HepG2 (cell line): ENCODE measurements around the gene RHOV. TPM values are rescaled to one million over a fixed set of nuclear protein-coding genes. Genes with fewer than 3 reads are reported as not detected.
A peak's percentile ranks its signal among the peaks of the same experiment; 100 is the strongest.

Source experiments
- ADNP ChIP-seq: sonication (generic); formaldehyde crosslinking; IDR thresholded peaks from 2 replicates; pipeline ENCODE4 v1.4.0; 2020; ENCODE audit warnings: missing genetic modification reagents
- BHLHE40 ChIP-seq: IDR thresholded peaks from 2 replicates; pipeline ENCODE4 v1.6.1; 2011; ENCODE audit warnings: low read length, improper control_type of control experiment
- CC2D1A ChIP-seq: sonication (generic); formaldehyde crosslinking; IDR thresholded peaks from 2 replicates; pipeline ENCODE4 v1.8.1; 2023; ENCODE audit warnings: mild to moderate bottlenecking, missing genetic modification reagents
- CHD2 ChIP-seq: IDR thresholded peaks from 2 replicates; pipeline ENCODE4 v1.6.1; 2011; ENCODE audit warnings: low read depth, low read length, improper control_type of control experiment
- EEA1 ChIP-seq: sonication (generic); formaldehyde crosslinking; IDR thresholded peaks from 2 replicates; pipeline ENCODE4 v1.5.1; 2020; ENCODE audit warnings: mild to moderate bottlenecking, missing genetic modification reagents, borderline replicate concordance
- EED ChIP-seq: sonication (generic); formaldehyde crosslinking; IDR thresholded peaks from 2 replicates; pipeline ENCODE4 v1.5.0; 2020; ENCODE audit warnings: mild to moderate bottlenecking, missing genetic modification reagents
- EP300 ChIP-seq, 3 experiments: sonication (generic) in 1 of 3; formaldehyde crosslinking in 1 of 3; IDR thresholded peaks; 2 replicates each; pipeline versions ENCODE4 v1.5.1 to v1.6.1; 2011 to 2020; ENCODE audit warnings: low read depth in 2 of 3, low read length in 2 of 3, borderline replicate concordance in 1 of 3, improper control_type of control experiment in 1 of 3, mild to moderate bottlenecking in 1 of 3, missing genetic modification reagents in 1 of 3, moderate library complexity in 1 of 3
- HOXA3 ChIP-seq: sonication (generic); formaldehyde crosslinking; IDR thresholded peaks from 2 replicates; pipeline ENCODE4 v1.5.0; 2020; ENCODE audit warnings: missing genetic modification reagents
- ISL2 ChIP-seq: sonication (generic); formaldehyde crosslinking; IDR thresholded peaks from 2 replicates; pipeline ENCODE4 v1.5.0; 2020; ENCODE audit warnings: missing genetic modification reagents
- KLF6 ChIP-seq: IDR thresholded peaks from 2 replicates; pipeline ENCODE4 v1.8.0; 2016; ENCODE audit warnings: missing biosample characterization, missing genetic modification reagents
- NPAS2 ChIP-seq: sonication (generic); formaldehyde crosslinking; IDR thresholded peaks from 2 replicates; pipeline ENCODE4 v1.8.0; 2022; ENCODE audit warnings: mild to moderate bottlenecking, missing genetic modification reagents, borderline replicate concordance
- NRL ChIP-seq: sonication (generic); formaldehyde crosslinking; IDR thresholded peaks from 2 replicates; pipeline ENCODE4 v1.5.0; 2020; ENCODE audit warnings: missing genetic modification reagents, mild to moderate bottlenecking, moderate library complexity, borderline replicate concordance
- SETDB1 ChIP-seq: sonication (generic); formaldehyde crosslinking; IDR thresholded peaks from 2 replicates; pipeline ENCODE4 v1.5.1; 2020; ENCODE audit warnings: missing genetic modification reagents, mild to moderate bottlenecking, borderline replicate concordance
- SMARCE1 ChIP-seq: fragments of 450-650 bp; IDR thresholded peaks from 2 replicates; pipeline ENCODE4 v1.6.1; 2017; ENCODE audit warnings: borderline replicate concordance
- ZNF382 ChIP-seq: sonication (generic); formaldehyde crosslinking; IDR thresholded peaks from 2 replicates; pipeline ENCODE4 v1.5.0; 2020; ENCODE audit warnings: missing genetic modification reagents, mild to moderate bottlenecking, borderline replicate concordance
- ZNF460 ChIP-seq: sonication (generic); formaldehyde crosslinking; IDR thresholded peaks from 2 replicates; pipeline ENCODE4 v1.5.1; 2020; ENCODE audit warnings: missing genetic modification reagents, mild to moderate bottlenecking, borderline replicate concordance
- ZNF780A ChIP-seq: sonication (generic); formaldehyde crosslinking; IDR thresholded peaks from 2 replicates; pipeline ENCODE4 v1.8.0; 2022; ENCODE audit warnings: mild to moderate bottlenecking, missing genetic modification reagents, moderate library complexity
- polyA plus RNA-seq, 8 experiments: library from polyadenylated mRNA; depleted of rRNA in 3 of 8; stranded (reverse) in 7 of 8; unstranded in 1 of 8; fragments of >200 nt; fragmentation: Illumina TruSeq in 4 of 8; extraction: Trizol in 4 of 8; gene quantifications; 2 replicates each; pipeline versions ENCODE4 v1.2.1 to v1.2.3, GENCODE V29; 2011 to 2016; ENCODE audit warnings: low read depth in 4 of 8, missing spikeins in 1 of 8, mixed read lengths in 1 of 8; ENCODE audit not compliant: insufficient read depth in 1 of 8
- total RNA-seq, 5 experiments: library from RNA; depleted of rRNA; stranded (reverse); fragments of >200 nt; fragmentation: Illumina TruSeq; extraction: Trizol; gene quantifications; 2 replicates each; pipeline ENCODE4 v1.2.3, GENCODE V29; 2016; ENCODE audit warnings: low read depth in 1 of 5
- TF ChIP-seq, protein P1 (sequence below): sonication (generic); formaldehyde crosslinking; IDR thresholded peaks from 2 replicates; pipeline ENCODE4 v1.5.1; 2020; ENCODE audit warnings: mild to moderate bottlenecking, missing genetic modification reagents, moderate library complexity
- TF ChIP-seq, protein P2 (sequence below): sonication (generic); formaldehyde crosslinking; IDR thresholded peaks from 2 replicates; pipeline ENCODE4 v1.5.0; 2020; ENCODE audit warnings: missing genetic modification reagents
- TF ChIP-seq, protein P3 (sequence below), 2 experiments: fragments of 450-650 bp in 1 of 2; sonication (generic) in 1 of 2; formaldehyde crosslinking; IDR thresholded peaks; 2 replicates each; pipeline versions ENCODE4 v1.5.0 to v1.8.0; 2020 to 2022; ENCODE audit warnings: mild to moderate bottlenecking in 1 of 2, missing genetic modification reagents in 1 of 2
- TF ChIP-seq, protein P4 (sequence below): IDR thresholded peaks from 2 replicates; pipeline ENCODE4 v1.6.1; 2012; ENCODE audit warnings: inconsistent platforms
- TF ChIP-seq, protein P5 (sequence below): sonication (generic); formaldehyde crosslinking; IDR thresholded peaks from 2 replicates; pipeline ENCODE4 v1.4.0; 2020; ENCODE audit warnings: missing genetic modification reagents

Gene RHOV
- total and polyA plus RNA-seq, 2 of the 13 experiments (the other 11 are each of a cell fraction or from before 2014, with no cell fraction given) = 0.17 to 0.18 TPM

DNA sequence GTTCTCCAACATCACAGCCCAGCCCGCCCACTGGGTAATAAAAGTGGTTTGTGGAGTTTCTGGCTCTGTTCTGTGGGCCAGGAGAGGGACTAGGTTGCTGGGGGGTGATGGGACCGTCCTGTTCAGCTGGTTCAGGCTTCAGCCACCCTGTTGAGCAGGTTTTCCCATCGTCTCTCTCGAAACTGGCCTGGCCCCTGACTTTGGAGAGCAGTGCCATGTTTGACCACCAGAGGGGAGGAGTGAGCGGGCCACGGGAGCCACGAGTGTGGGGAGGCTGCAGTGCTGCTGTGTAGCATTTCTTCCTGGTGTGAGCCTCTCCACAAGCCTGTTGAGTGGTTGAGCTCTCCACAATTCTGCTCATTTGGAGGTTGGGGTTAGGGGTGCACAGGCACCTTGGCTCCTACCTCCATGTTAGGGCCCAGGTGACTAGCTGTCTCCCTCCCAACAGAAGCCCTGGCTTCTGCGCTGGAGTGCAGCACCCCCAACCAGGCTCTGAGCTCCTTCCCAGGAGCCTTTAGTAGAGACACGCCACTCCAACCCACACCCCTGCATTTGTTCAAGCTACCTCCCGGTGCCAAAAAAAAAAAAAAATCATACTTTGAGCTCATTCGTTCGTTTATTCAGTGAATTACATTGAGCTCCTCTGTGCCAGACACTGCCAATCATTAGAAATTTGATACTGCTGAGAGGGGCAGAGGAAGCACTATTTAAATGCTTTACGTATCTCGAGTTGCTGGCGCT lies 16.3 kb downstream of the RHOV start (continued):
- no peak for TF ChIP-seq EP300 (IDR thresholded peaks at IDR 0.05; ENCODE audit: low read depth in 2 of 2, low read length in 2 of 2)
- no peak for TF ChIP-seq EP300 (CRISPR knock-in tag; IDR thresholded peaks at IDR 0.05; ENCODE audit: borderline replicate concordance)
- TF ChIP-seq KLF6 = no peak
- TF ChIP-seq EED (CRISPR knock-in tag) = no peak
- peak; percentile 17; the same call in 1 of the 2 replicates for TF ChIP-seq BHLHE40
- no peak for TF ChIP-seq ADNP (CRISPR knock-in tag)
- no peak for TF ChIP-seq SETDB1 (CRISPR knock-in tag)
- TF ChIP-seq CHD2 = no peak
- TF ChIP-seq, protein P1, sequence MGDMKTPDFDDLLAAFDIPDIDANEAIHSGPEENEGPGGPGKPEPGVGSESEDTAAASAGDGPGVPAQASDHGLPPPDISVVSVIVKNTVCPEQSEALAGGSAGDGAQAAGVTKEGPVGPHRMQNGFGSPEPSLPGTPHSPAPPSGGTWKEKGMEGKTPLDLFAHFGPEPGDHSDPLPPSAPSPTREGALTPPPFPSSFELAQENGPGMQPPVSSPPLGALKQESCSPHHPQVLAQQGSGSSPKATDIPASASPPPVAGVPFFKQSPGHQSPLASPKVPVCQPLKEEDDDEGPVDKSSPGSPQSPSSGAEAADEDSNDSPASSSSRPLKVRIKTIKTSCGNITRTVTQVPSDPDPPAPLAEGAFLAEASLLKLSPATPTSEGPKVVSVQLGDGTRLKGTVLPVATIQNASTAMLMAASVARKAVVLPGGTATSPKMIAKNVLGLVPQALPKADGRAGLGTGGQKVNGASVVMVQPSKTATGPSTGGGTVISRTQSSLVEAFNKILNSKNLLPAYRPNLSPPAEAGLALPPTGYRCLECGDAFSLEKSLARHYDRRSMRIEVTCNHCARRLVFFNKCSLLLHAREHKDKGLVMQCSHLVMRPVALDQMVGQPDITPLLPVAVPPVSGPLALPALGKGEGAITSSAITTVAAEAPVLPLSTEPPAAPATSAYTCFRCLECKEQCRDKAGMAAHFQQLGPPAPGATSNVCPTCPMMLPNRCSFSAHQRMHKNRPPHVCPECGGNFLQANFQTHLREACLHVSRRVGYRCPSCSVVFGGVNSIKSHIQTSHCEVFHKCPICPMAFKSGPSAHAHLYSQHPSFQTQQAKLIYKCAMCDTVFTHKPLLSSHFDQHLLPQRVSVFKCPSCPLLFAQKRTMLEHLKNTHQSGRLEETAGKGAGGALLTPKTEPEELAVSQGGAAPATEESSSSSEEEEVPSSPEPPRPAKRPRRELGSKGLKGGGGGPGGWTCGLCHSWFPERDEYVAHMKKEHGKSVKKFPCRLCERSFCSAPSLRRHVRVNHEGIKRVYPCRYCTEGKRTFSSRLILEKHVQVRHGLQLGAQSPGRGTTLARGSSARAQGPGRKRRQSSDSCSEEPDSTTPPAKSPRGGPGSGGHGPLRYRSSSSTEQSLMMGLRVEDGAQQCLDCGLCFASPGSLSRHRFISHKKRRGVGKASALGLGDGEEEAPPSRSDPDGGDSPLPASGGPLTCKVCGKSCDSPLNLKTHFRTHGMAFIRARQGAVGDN (CRISPR knock-in tag) = peak; percentile 64
- TF ChIP-seq ZNF382 (CRISPR knock-in tag) = no peak
- TF ChIP-seq, protein P2, sequence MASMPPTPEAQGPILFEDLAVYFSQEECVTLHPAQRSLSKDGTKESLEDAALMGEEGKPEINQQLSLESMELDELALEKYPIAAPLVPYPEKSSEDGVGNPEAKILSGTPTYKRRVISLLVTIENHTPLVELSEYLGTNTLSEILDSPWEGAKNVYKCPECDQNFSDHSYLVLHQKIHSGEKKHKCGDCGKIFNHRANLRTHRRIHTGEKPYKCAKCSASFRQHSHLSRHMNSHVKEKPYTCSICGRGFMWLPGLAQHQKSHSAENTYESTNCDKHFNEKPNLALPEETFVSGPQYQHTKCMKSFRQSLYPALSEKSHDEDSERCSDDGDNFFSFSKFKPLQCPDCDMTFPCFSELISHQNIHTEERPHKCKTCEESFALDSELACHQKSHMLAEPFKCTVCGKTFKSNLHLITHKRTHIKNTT (CRISPR knock-in tag) = no peak
- TF ChIP-seq NPAS2 = no peak
- TF ChIP-seq SMARCE1 = no peak
- TF ChIP-seq, protein P3, sequence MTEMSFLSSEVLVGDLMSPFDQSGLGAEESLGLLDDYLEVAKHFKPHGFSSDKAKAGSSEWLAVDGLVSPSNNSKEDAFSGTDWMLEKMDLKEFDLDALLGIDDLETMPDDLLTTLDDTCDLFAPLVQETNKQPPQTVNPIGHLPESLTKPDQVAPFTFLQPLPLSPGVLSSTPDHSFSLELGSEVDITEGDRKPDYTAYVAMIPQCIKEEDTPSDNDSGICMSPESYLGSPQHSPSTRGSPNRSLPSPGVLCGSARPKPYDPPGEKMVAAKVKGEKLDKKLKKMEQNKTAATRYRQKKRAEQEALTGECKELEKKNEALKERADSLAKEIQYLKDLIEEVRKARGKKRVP (CRISPR knock-in tag; IDR thresholded peaks at IDR 0.05) = no peak
- no peak for TF ChIP-seq ZNF460 (CRISPR knock-in tag)
- TF ChIP-seq EEA1 (CRISPR knock-in tag) = no peak
- TF ChIP-seq ZNF780A (CRISPR knock-in tag) = no peak
- TF ChIP-seq, protein P4, sequence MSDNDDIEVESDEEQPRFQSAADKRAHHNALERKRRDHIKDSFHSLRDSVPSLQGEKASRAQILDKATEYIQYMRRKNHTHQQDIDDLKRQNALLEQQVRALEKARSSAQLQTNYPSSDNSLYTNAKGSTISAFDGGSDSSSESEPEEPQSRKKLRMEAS = peak; percentile 40; the same call in 1 of the 2 replicates
- no peak for TF ChIP-seq CC2D1A (CRISPR knock-in tag)
- TF ChIP-seq, protein P5, sequence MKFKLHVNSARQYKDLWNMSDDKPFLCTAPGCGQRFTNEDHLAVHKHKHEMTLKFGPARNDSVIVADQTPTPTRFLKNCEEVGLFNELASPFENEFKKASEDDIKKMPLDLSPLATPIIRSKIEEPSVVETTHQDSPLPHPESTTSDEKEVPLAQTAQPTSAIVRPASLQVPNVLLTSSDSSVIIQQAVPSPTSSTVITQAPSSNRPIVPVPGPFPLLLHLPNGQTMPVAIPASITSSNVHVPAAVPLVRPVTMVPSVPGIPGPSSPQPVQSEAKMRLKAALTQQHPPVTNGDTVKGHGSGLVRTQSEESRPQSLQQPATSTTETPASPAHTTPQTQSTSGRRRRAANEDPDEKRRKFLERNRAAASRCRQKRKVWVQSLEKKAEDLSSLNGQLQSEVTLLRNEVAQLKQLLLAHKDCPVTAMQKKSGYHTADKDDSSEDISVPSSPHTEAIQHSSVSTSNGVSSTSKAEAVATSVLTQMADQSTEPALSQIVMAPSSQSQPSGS (CRISPR knock-in tag) = no peak
- TF ChIP-seq HOXA3 (CRISPR knock-in tag) = peak; percentile 36; the same call in 1 of the 2 replicates
- TF ChIP-seq NRL (CRISPR knock-in tag) = peak; percentile 35; the same call in 1 of the 2 replicates
- no peak for TF ChIP-seq ISL2 (CRISPR knock-in tag)
